DMS79 treated with DMSO at 0.1 percent for 48 hours (cell line): ENCODE results near the gene SLC25A17.
A peak's percentile ranks its signal among the peaks of the same experiment; 100 is the strongest.
"Not testable (repeated sequence)": the region's sequence is repeated elsewhere in the genome, so short reads cannot be mapped to it uniquely, and the experiment has no call there.

Experiments used
- DNase-seq: peaks from one replicate; lab custom pipeline; 2025; lab: John Stamatoyannopoulos, UW

SLC25A17 gene

GRCh38 chr22:40753114-40753513 is 66.0 kb downstream of the SLC25A17 start:
- DNase-seq = no peak

GRCh38 chr22:40751250-40751649 is 67.9 kb downstream of the SLC25A17 start:
- DNase-seq = no peak

DNA sequence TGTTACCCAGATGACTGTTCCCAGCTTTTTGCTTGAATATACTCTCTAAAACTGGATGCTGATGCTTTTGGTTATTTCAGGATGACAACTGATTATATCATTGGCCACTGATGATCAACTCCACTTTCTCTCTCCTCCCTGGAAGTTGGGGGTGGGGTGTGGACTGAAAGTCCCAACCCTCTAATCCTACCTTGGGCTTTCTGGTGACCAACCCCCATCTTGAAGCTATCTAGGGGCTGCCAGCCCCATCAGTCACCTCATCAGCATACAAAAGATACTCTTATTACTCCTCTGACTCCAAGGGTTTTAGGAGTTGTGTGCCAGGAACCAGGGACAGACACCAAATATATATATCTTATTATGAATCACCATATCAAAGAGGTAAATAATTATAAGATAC is 69.3 kb downstream of the SLC25A17 start:
- DNase-seq = no peak

DNA sequence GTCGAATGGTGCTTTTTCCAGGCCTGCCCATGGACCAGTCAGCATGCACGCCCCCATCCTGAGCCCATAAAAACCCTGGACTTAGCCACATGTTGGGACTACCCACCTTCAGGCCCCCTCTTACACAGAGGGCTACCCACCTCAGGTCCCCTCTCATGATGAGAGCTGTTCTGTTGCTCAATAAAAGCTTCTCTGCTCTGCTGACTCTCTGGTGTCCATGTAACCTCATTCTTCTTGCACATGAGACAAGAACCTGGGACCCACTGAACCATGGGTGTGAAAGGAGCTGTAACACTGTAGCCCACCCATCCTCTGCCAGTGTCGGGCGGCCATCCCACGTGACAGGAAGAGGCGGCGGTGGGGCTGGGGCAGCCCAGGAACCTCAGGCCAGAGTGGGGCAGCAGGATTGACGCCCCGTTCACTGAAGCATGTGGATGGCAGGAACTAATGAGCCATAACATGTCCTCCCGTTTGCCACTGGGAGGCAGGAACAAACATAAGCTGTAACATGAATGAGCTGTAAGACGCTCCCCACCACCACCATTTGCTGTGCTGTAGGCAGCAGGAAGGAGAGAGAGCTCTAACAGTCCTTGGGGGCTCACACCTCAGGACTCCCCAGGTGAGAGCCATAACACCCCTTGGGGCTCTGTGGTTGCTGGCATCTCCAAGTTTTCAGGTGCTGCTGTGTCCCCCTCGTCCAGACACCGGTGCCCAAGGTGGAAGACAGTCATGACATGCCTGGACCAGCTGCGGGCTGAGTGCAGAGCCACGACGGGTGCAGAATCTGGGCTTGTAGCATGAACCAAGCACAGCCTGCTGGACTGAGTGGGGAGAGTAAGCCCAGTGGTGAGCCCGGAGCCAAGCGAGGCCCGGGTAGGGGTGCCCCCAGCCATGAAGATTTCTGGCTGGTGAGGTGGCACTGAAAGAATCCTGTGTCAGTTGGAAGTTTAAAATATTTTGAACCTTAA is 70.5 kb downstream of the SLC25A17 start:
- DNase-seq = no peak

- no peak for DNase-seq
Observed at GRCh38 chr22:40747361-40747760, 71.8 kb downstream of the SLC25A17 start.

DNA sequence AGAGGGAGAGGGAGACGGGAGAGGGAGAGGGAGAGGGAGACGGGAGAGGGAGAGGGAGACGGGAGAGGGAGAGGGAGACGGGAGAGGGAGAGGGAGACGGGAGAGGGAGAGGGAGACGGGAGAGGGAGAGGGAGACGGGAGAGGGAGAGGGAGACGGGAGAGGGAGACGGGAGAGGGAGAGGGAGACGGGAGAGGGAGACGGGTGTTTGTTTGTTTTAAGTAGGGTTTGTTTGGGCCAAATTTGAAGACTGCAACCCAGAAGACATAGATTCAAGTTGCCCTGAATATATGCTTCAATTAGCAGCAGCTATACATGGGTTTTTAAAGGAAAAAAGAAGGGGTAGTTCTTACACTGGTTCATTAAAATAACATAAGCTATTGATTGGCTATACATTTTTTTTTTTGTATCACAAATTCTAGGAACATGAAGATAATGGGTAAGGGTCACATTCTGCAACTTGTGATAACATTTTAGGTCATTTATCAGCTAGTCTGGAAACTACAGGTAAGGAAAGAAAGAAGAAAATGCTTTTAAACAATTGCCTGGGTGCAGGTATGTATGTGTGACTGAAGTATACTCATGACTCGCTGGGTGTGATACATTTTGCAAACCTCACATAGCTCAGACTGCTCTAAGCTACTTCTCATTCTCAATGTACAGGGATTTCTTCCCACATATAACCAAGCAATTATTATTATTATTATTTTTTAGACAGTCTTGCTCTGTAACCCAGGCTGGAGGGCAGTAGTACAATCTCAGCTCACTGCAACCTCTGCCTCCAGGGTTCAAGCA is 72.5 kb downstream of the SLC25A17 start:
- no peak for DNase-seq

DNA sequence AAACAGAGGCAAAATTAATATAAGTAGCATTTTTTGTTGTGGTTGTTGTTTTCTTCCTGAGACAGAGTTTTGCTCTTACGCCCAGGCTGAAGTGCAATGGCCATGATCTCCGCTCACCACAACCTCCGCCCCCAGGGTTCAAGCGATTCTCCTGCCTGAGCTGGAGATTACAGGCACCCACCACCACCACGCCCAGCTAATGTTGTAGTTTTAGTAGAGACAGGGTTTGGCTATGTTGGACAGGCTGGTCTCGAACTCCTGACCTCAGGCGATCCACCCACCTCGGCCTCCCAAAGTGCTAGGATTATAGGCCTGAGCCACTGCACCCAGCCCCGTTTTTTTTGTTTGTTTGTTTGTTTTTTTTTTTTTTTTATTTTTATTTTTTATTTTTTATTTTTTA is 75.4 kb downstream of the SLC25A17 start:
- DNase-seq = no peak

- no peak for DNase-seq
Observed at GRCh38 chr22:40741116-40741515, 78.0 kb downstream of the SLC25A17 start.

- DNase-seq = no peak
Observed at GRCh38 chr22:40739721-40740120, 79.4 kb downstream of the SLC25A17 start.

GRCh38 chr22:40733919-40734318 is 85.2 kb downstream of the SLC25A17 start:
- no peak for DNase-seq

- no peak for DNase-seq
Observed at GRCh38 chr22:40732999-40733292, 86.2 kb downstream of the SLC25A17 start.

GRCh38 chr22:40729284-40729683 is 89.9 kb downstream of the SLC25A17 start:
- no peak for DNase-seq

- peak; percentile 74 for DNase-seq
Observed at GRCh38 chr22:40728731-40729189, 90.4 kb downstream of the SLC25A17 start.

- no peak for DNase-seq
Observed at GRCh38 chr22:40727964-40728615, 91.1 kb downstream of the SLC25A17 start.

DNA sequence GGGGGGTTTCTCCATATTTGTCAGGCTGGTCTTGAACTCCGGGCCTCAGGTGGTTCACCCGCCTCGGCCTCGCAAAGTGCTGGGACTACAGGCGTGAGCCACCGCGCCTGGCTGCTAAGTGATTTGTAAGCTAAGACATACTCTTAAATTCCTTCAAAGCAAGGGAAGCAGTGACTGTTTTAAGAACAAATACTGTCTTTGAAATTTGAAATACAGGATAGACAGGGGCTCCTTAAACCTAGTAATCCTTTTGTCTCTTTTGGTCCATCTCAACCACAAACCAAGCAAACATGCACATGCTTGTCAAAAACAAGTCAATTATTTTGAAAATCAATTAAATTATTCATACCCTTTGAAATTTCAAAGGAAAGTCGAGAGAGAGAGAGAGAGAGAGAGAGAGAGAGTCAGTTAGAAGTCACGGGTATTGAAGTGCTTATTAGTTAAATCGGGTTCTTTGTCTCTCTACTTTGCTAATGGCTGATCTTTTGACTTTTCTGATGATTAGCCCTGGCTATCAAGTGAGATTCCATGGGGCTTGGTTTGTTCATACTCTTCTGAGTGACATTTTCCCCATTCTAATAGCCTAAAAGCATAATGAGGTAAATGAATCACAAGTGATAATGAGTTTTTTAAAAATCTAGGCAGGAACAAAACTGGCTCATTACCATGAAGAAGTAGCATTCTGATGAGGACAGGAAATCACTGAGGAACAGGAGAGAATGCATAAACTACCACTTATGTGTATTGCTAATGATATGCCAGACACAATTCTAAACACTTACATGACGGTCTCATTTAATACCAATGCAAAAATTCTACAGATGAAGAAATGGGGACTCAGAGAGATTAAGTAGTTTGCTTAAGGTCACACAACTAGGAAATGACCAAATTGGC is 91.8 kb downstream of the SLC25A17 start:
- DNase-seq = no peak

DNA sequence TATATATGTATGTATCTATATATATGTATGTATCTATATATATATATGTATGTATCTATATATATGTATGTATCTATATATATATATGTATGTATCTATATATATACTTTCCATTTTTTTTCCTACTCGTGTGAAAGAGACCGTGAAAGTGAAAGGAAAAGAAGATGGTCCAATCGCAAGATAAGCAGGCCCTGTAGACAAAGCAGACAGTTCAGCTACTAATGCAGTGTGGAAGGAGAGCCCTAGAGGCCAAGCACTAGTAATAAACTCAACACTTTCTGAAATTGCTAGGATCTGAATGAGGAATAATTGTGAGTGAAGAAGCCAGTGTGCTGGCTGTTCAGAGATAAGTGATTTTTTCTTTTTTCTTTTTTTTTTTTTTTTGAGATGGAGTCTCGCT is 92.6 kb downstream of the SLC25A17 start:
- DNase-seq = no peak

- DNase-seq = no peak
Observed at GRCh38 chr22:40723396-40723933, 95.7 kb downstream of the SLC25A17 start.

DNA sequence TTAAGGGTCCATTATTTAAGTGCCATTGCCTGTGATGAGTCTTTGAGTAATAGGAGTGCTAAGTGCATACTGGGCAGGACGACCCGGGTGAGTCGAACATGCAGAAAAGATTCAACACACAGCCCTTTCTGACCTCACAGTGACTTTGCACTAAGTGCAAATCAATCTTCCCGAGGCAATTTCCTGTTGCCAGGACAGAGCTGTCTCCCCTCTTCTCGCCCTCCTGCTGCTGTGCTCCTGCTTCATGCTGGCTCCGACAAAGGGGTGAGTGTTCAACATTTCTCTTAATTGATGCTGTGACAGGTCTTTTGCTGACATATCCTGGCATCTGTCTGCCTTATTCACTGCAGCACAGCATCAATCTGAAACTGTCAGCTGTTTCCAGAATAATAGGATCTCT is 97.9 kb downstream of the SLC25A17 start:
- no peak for DNase-seq

DNA sequence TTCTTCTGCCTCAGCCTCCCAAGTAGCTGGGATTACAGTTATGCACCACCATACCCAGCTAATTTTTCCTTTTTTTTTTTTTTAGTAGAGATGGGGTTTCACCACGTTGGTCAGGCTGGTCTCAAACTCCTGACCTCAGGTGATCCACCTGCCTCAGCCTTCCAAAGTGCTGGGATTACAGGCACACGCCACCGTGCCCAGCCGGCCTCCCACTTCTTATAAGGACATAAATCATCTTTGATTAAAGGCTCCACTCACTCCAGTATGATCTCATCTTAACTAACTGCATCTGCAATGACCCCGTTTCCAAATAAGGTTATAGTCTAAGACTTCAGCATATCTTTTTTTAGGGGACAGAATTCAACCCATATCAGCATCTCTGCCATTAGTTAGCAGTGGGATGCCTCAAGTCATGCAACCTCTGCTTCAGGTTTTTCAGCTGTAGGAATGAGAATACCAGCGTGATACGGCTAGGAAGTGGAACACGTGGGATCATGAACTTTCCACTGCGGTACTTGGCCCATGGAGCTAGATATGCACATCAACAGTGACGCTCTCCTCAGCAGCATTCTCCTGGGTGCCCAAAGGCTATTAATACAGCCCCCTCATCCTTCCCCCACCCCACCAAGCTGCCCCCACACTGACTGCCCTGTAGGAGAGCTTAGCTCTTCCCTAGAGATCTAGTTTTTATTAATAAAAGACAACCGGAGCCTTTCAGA is 98.4 kb downstream of the SLC25A17 start:
- DNase-seq = no peak

DNA sequence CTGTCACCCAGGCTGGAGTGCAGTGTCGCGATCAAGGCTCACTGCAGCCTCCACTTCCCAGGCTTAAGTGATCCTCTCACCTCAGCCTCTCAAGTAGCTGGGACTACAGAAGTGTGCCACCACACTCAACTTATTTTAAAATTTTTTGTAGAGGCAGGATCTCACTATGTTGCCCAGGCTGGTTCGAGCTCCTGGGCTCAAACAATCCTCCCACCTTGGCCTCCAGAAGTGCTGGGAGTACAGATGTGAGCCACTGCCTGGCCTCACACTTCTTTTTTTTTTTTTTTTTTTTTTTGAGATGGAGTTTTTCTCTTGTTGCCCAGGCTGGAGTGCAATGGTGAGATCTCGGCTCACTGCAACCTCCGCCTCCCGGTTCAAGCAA is 99.0 kb downstream of the SLC25A17 start:
- not testable (repeated sequence) for DNase-seq
